ENCODE data around the gene HNF1A. TPM values are rescaled to one million over a fixed set of nuclear protein-coding genes. Genes with fewer than 3 reads are reported as not detected.
A peak's percentile ranks its signal among the peaks of the same experiment; 100 is the strongest.

The HNF1A gene
- total RNA-seq, 1 donor from 2014 or later: not detected

DNA sequence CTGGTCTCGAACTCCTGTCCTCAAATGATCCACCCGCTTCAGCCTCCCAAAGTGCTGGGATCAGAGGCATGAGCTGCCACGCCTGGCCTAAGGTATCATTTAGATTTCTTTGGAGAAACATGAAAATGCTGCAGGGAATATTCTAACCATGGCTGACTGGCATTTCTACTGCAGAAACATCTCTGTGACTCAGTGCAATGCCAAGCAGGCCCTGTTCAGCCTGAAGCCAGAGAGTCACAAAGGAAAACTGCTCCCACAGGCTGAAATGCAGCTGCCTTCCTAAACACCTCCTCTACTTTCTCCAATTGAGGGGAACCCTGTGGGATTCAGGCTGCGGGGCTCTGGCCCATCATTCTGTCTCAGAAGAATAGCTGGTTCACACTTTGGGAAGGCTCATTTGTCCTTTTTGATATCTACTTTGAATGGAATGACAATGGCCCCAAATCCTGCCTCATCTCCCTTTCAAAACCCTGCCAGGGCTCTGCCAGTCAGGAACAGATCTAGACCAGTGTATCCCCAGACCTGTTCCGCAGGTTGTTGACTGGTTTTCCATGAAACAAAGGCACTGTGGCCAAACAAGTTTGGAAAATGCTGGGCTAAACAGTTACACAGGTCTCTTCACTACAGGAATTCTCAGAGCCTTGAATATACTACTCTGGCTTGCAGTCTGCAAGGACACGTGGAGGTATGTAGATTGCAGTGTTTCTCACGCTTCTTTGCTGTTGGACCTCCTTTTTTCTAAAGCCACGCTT is 30.2 kb downstream of the HNF1A start:
- no peaks in the 10 kb centered on the region for H3K9me3 Mint-ChIP-seq
- no peak for DNase-seq (ENCODE audit: low spot score in 2 of 2, unreplicated experiment in 2 of 2)
- TF ChIP-seq, protein P1, sequence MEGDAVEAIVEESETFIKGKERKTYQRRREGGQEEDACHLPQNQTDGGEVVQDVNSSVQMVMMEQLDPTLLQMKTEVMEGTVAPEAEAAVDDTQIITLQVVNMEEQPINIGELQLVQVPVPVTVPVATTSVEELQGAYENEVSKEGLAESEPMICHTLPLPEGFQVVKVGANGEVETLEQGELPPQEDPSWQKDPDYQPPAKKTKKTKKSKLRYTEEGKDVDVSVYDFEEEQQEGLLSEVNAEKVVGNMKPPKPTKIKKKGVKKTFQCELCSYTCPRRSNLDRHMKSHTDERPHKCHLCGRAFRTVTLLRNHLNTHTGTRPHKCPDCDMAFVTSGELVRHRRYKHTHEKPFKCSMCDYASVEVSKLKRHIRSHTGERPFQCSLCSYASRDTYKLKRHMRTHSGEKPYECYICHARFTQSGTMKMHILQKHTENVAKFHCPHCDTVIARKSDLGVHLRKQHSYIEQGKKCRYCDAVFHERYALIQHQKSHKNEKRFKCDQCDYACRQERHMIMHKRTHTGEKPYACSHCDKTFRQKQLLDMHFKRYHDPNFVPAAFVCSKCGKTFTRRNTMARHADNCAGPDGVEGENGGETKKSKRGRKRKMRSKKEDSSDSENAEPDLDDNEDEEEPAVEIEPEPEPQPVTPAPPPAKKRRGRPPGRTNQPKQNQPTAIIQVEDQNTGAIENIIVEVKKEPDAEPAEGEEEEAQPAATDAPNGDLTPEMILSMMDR (IDR thresholded peaks at IDR 0.05; ENCODE audit: unreplicated experiment): no peak
- H3K27ac Mint-ChIP-seq: no peak overlapping the region
- no peak overlapping the region for H3K4me3 Mint-ChIP-seq
- no peaks in the 10 kb centered on the region for H3K27me3 Mint-ChIP-seq (ENCODE audit: low read depth)
- H3K4me1 Mint-ChIP-seq: no peaks in the 10 kb centered on the region
- H3K36me3 Mint-ChIP-seq: peaks cover 28% of the 10 kb centered on the region

DNA sequence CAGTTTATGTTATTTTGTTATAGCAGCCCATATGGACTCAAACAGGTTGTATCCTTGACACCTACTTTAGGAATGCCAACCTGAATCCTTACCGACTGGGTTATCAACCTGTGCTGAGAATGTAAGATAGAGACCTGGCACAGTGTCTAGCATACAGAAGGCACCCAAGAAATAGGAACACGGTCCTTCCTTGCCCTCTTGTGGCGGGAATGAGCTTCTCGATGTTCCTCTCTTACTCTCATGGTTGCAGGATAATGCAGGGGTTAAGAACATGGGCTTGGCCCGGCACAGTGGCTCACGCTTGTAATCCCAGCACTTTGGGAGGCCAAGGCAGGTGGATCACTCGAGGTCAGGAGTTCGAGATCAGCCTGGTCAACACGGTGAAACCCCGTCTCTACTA is 31.4 kb downstream of the HNF1A start:
- TF ChIP-seq, protein P1 (IDR thresholded peaks at IDR 0.05; ENCODE audit: unreplicated experiment): peak; percentile 47
- Mint-ChIP-seq H3K27me3 (ENCODE audit: low read depth) (no peaks in the 10 kb centered on the region), H3K4me1 (peaks cover under 1% of the 10 kb centered on the region), H3K4me3 (no peak overlapping the region), H3K9me3 (no peaks in the 10 kb centered on the region), H3K36me3 (peaks cover 18% of the 10 kb centered on the region), H3K27ac (no peak overlapping the region)
- DNase-seq (ENCODE audit: low spot score in 2 of 2, unreplicated experiment in 2 of 2): no peak

DNA sequence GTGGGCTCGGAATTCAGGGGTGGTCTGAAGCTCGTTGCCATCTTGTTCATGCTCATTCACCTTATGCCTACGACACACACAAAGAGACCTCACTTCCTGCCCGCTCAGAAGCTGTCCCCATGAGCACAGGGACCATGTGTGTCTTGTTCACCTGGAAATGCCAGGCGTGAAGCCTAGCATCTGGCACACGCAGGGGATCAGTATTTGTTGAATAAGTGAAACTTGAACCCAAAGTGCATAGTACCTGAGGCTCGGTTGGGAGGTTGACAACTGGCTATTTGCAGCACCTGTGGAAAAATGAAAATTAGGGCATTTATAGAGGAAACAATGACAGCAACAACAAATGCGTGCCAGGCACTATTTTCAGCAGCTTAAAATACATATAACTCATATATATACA is 32.5 kb downstream of the HNF1A start:
- Mint-ChIP-seq H3K27ac (no peak overlapping the region), H3K27me3 (ENCODE audit: low read depth) (no peaks in the 10 kb centered on the region), H3K4me3 (no peak overlapping the region), H3K4me1 (peaks cover 12% of the 10 kb centered on the region), H3K36me3 (peaks cover 12% of the 10 kb centered on the region), H3K9me3 (no peaks in the 10 kb centered on the region)
- TF ChIP-seq, protein P1 (IDR thresholded peaks at IDR 0.05; ENCODE audit: unreplicated experiment): no peak
- DNase-seq (ENCODE audit: low spot score in 2 of 2, unreplicated experiment in 2 of 2): no peak

- TF ChIP-seq, protein P1 (IDR thresholded peaks at IDR 0.05; ENCODE audit: unreplicated experiment): no peak
- H3K9me3 Mint-ChIP-seq: no peaks in the 10 kb centered on the region
- no peak overlapping the region for H3K27ac Mint-ChIP-seq
- no peak overlapping the region for H3K4me3 Mint-ChIP-seq
- H3K27me3 Mint-ChIP-seq (ENCODE audit: low read depth): no peaks in the 10 kb centered on the region
- no peak for DNase-seq (ENCODE audit: low spot score in 2 of 2, unreplicated experiment in 2 of 2)
- peaks cover 16% of the 10 kb centered on the region for H3K4me1 Mint-ChIP-seq
- peaks cover 11% of the 10 kb centered on the region for H3K36me3 Mint-ChIP-seq
Measured at GRCh38 chr12:121011820-121012219, 33.5 kb downstream of the HNF1A start.

GRCh38 chr12:121013715-121014114 is 35.4 kb downstream of the HNF1A start:
- Mint-ChIP-seq H3K36me3 (peaks cover 1% of the 10 kb centered on the region), H3K9me3 (no peaks in the 10 kb centered on the region), H3K27ac (no peak overlapping the region), H3K4me1 (peaks cover 16% of the 10 kb centered on the region), H3K4me3 (no peak overlapping the region), H3K27me3 (ENCODE audit: low read depth) (no peaks in the 10 kb centered on the region)
- no peak for DNase-seq (ENCODE audit: low spot score in 2 of 2, unreplicated experiment in 2 of 2)
- TF ChIP-seq, protein P1 (IDR thresholded peaks at IDR 0.05; ENCODE audit: unreplicated experiment): no peak

Data from mesothelial cell of epicardium (in vitro differentiated cells).